ENCODE measurements around the gene MCFD2.

MCFD2 gene

GRCh38 chr2:46942143-46942526 lies 26.5 kb upstream of the MCFD2 start:
- peak overlapping the region; percentile 94 for H3K4me3 ChIP-seq (ENCODE audit: low read depth, low read length)
- DNase-seq (ENCODE audit: low read depth): no peak

GRCh38 chr2:46939626-46940359 lies 24.2 kb upstream of the MCFD2 start:
- H3K4me3 ChIP-seq (ENCODE audit: low read depth, low read length): no peak overlapping the region
- DNase-seq (ENCODE audit: low read depth): no peak

GRCh38 chr2:46937471-46937901 lies 21.9 kb upstream of the MCFD2 start:
- DNase-seq (ENCODE audit: low read depth): no peak
- no peak overlapping the region for H3K4me3 ChIP-seq (ENCODE audit: low read depth, low read length)

GRCh38 chr2:46936566-46936965 lies 21.0 kb upstream of the MCFD2 start:
- DNase-seq (ENCODE audit: low read depth): no peak
- no peak overlapping the region for H3K4me3 ChIP-seq (ENCODE audit: low read depth, low read length)

- H3K4me3 ChIP-seq (ENCODE audit: low read depth, low read length): no peak overlapping the region
- DNase-seq (ENCODE audit: low read depth): no peak
Measured at GRCh38 chr2:46935071-46935470, 19.5 kb upstream of the MCFD2 start.

GRCh38 chr2:46929612-46930011 lies 14.0 kb upstream of the MCFD2 start:
- H3K4me3 ChIP-seq (ENCODE audit: low read depth, low read length): no peak overlapping the region
- DNase-seq (ENCODE audit: low read depth): no peak

- no peak overlapping the region for H3K4me3 ChIP-seq (ENCODE audit: low read depth, low read length)
- no peak for DNase-seq (ENCODE audit: low read depth)
Measured at GRCh38 chr2:46926863-46927262, 11.3 kb upstream of the MCFD2 start.

- H3K4me3 ChIP-seq (ENCODE audit: low read depth, low read length): no peak overlapping the region
- DNase-seq (ENCODE audit: low read depth): no peak
Measured at GRCh38 chr2:46925474-46926351, 10.1 kb upstream of the MCFD2 start.

- no peak for DNase-seq (ENCODE audit: low read depth)
- no peak overlapping the region for H3K4me3 ChIP-seq (ENCODE audit: low read depth, low read length)
Measured at GRCh38 chr2:46924608-46925007, 9.0 kb upstream of the MCFD2 start.

- no peak overlapping the region for H3K4me3 ChIP-seq (ENCODE audit: low read depth, low read length)
- DNase-seq (ENCODE audit: low read depth): no peak
Measured at GRCh38 chr2:46924038-46924437, 8.4 kb upstream of the MCFD2 start.

GRCh38 chr2:46923041-46923528 lies 7.5 kb upstream of the MCFD2 start:
- H3K4me3 ChIP-seq (ENCODE audit: low read depth, low read length): no peak overlapping the region
- DNase-seq (ENCODE audit: low read depth): no peak

GRCh38 chr2:46922606-46923005 lies 7.0 kb upstream of the MCFD2 start:
- H3K4me3 ChIP-seq (ENCODE audit: low read depth, low read length): no peak overlapping the region
- no peak for DNase-seq (ENCODE audit: low read depth)

- DNase-seq (ENCODE audit: low read depth): no peak
- no peak overlapping the region for H3K4me3 ChIP-seq (ENCODE audit: low read depth, low read length)
Measured at GRCh38 chr2:46921676-46922448, 6.3 kb upstream of the MCFD2 start.

- DNase-seq (ENCODE audit: low read depth): no peak
- no peak overlapping the region for H3K4me3 ChIP-seq (ENCODE audit: low read depth, low read length)
Measured at GRCh38 chr2:46917628-46918027, 2.0 kb upstream of the MCFD2 start.

- H3K4me3 ChIP-seq (ENCODE audit: low read depth, low read length): peak overlapping the region; percentile 95
- peak; percentile 42 for DNase-seq (ENCODE audit: low read depth)
Measured at GRCh38 chr2:46915811-46916630, 415 bp upstream of the MCFD2 start.

- no peak for DNase-seq (ENCODE audit: low read depth)
Measured at GRCh38 chr2:46914578-46915230, 902 bp downstream of the MCFD2 start.

GRCh38 chr2:46913471-46914381 lies 1.9 kb downstream of the MCFD2 start:
- DNase-seq (ENCODE audit: low read depth): peak; percentile 35
- peak overlapping the region; percentile 95 for H3K4me3 ChIP-seq (ENCODE audit: low read depth, low read length)

More at GRCh38 chr2:46914578-46915230, 902 bp downstream of the MCFD2 start:
- H3K4me3 ChIP-seq (ENCODE audit: low read depth, low read length): peak overlapping the region; percentile 95
